GM18870 (cell line): ENCODE results near the gene NUTM2A.
"Not testable (repeated sequence)": the region's sequence is repeated elsewhere in the genome, so short reads cannot be mapped to it uniquely, and the experiment has no call there.

Experiments
- ATAC-seq: cut with Tn5 transposase; IDR thresholded peaks from one replicate; pipeline ENCODE4 v1.9.1; 2021; ENCODE audit warnings: moderate library complexity; ENCODE audit not compliant: unreplicated experiment

The NUTM2A gene

DNA sequence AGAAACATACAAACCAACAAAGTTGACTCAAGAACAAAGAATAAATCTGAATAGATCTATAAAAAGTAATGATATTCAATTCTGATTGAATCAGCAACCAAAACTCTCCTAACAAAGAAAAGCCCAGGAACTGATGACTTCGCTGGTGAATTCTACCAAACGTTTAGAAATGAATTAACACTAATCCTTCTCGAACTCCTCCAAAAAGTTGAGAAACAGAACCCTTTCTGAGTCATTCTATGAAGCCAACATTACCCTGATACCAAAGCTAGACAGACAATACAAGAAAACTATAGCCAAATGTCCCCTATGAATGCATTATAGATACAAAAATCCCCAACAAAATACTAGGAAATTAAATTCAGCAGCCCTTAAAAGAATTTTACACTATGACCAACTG lies 16.9 kb downstream of the NUTM2A start:
- not testable (repeated sequence) for ATAC-seq

DNA sequence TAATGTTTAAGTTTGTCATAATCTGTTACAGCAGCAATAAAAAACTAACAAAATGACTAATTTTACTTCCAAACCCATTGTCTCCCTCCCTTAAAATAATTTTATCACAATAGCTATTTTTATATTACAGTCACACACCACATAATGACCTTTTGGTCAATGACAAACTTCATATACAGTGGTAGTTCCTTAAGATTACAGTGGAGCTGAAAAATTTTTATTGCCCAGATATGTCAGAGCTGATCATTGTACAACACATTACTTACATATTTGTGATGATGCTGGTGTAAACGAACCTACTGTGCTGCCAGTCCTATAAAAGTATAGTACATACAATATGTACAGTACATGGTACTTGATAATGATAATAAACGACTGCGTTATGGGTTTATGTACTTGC lies 22.1 kb downstream of the NUTM2A start:
- not testable (repeated sequence) for ATAC-seq

- not testable (repeated sequence) for ATAC-seq
Observed at GRCh38 chr10:87248818-87249353, 23.6 kb downstream of the NUTM2A start.

GRCh38 chr10:87280749-87281392 lies 55.6 kb downstream of the NUTM2A start:
- ATAC-seq: not testable (repeated sequence)
